GM12878 (cell line): Measurements from ENCODE around the gene SDC1.

Experiments
- CTCF ChIP-seq, 3 experiments: IDR thresholded peaks in 2 of 3; conservative IDR thresholded peaks in 1 of 3; 2 replicates each; pipeline ENCODE4 v1.5.1; 2011; ENCODE audit warnings: low read depth in 3 of 3, low read length in 3 of 3, mild to moderate bottlenecking in 3 of 3, control low read depth in 2 of 3, moderate library complexity in 2 of 3, inconsistent platforms in 1 of 3, mixed read lengths in 1 of 3; ENCODE audit not compliant: control insufficient read depth in 2 of 3, insufficient read depth in 1 of 3; ENCODE audit errors: extremely low read depth in 1 of 3
- ESRRA ChIP-seq: IDR thresholded peaks from 2 replicates; pipeline ENCODE4 v1.6.1; 2012; ENCODE audit warnings: mild to moderate bottlenecking, low read length, improper control_type of control experiment
- ETV6 ChIP-seq, 2 experiments: fragments of 450-650 bp in 1 of 2; IDR thresholded peaks in 1 of 2; conservative IDR thresholded peaks in 1 of 2; 2 replicates each; pipeline ENCODE4 v1.6.1; 2014; ENCODE audit warnings: antibody characterized with exemption in 1 of 2, borderline replicate concordance in 1 of 2, low read depth in 1 of 2, mild to moderate bottlenecking in 1 of 2, moderate library complexity in 1 of 2
- HDGF ChIP-seq: fragments of 450-650 bp; IDR thresholded peaks from 2 replicates; pipeline ENCODE4 v1.6.1; 2016; ENCODE audit warnings: antibody characterized with exemption
- IKZF2 ChIP-seq, 2 experiments: fragments of 450-650 bp; IDR thresholded peaks; 2 replicates each; pipeline ENCODE4 v1.6.1; 2017; ENCODE audit warnings: mild to moderate bottlenecking in 2 of 2, moderate library complexity in 2 of 2
- POLR2A ChIP-seq: IDR thresholded peaks from 2 replicates; pipeline ENCODE4 v1.6.1; 2011; ENCODE audit warnings: low read depth, mild to moderate bottlenecking, low read length
- RAD51 ChIP-seq: fragments of 450-650 bp; IDR thresholded peaks from 2 replicates; pipeline ENCODE4 v1.6.1; 2016; ENCODE audit warnings: moderate library complexity, mild to moderate bottlenecking, inconsistent platforms
- RELB ChIP-seq: fragments of 450-650 bp; IDR thresholded peaks from 2 replicates; pipeline ENCODE4 v1.6.1; 2017; ENCODE audit warnings: low read depth, mild to moderate bottlenecking, moderate library complexity
- SP1 ChIP-seq: IDR thresholded peaks from one replicate; pipeline ENCODE4 v1.6.1; 2011; ENCODE audit warnings: low read depth, low read length
- TCF7 ChIP-seq: IDR thresholded peaks from 2 replicates; pipeline ENCODE4 v1.6.1; 2014; ENCODE audit warnings: antibody characterized with exemption, borderline replicate concordance
- ZBTB40 ChIP-seq: fragments of 450-650 bp; IDR thresholded peaks from 2 replicates; pipeline ENCODE4 v1.6.1; 2016; ENCODE audit warnings: mild to moderate bottlenecking, moderate library complexity, borderline replicate concordance

GRCh38 chr2:20211420-20211819 is 13.5 kb downstream of the SDC1 start:
- no peak for TF ChIP-seq IKZF2 (IDR thresholded peaks at IDR 0.05)
- TF ChIP-seq ZBTB40 = no peak
- TF ChIP-seq CTCF (IDR thresholded peaks at IDR 0.05 in 2 of 3, conservative IDR thresholded peaks at IDR 0.05 in 1 of 3; ENCODE audit: control insufficient read depth in 2 of 3, extremely low read depth in 1 of 3, insufficient read depth in 1 of 3, low read depth in 3 of 3, low read length in 3 of 3) = no peak
- TF ChIP-seq SP1 = no peak
- TF ChIP-seq ESRRA = no peak
- no peak for TF ChIP-seq ETV6 (conservative IDR thresholded peaks at IDR 0.05 in 1 of 2, IDR thresholded peaks at IDR 0.05 in 1 of 2; ENCODE audit: borderline replicate concordance in 1 of 2, low read depth in 1 of 2)
- TF ChIP-seq HDGF = no peak
- TF ChIP-seq POLR2A = no peak
- TF ChIP-seq RAD51 = no peak
- TF ChIP-seq TCF7 = no peak
- TF ChIP-seq RELB = no peak
